GM21825 (cell line): ENCODE results near the gene C10orf71.

ENCODE experiments used
- ATAC-seq: cut with Tn5 transposase; IDR thresholded peaks from one replicate; pipeline ENCODE4 v1.9.1; 2021; ENCODE audit warnings: mild to moderate bottlenecking, moderate library complexity; ENCODE audit not compliant: unreplicated experiment

The C10orf71 gene

DNA sequence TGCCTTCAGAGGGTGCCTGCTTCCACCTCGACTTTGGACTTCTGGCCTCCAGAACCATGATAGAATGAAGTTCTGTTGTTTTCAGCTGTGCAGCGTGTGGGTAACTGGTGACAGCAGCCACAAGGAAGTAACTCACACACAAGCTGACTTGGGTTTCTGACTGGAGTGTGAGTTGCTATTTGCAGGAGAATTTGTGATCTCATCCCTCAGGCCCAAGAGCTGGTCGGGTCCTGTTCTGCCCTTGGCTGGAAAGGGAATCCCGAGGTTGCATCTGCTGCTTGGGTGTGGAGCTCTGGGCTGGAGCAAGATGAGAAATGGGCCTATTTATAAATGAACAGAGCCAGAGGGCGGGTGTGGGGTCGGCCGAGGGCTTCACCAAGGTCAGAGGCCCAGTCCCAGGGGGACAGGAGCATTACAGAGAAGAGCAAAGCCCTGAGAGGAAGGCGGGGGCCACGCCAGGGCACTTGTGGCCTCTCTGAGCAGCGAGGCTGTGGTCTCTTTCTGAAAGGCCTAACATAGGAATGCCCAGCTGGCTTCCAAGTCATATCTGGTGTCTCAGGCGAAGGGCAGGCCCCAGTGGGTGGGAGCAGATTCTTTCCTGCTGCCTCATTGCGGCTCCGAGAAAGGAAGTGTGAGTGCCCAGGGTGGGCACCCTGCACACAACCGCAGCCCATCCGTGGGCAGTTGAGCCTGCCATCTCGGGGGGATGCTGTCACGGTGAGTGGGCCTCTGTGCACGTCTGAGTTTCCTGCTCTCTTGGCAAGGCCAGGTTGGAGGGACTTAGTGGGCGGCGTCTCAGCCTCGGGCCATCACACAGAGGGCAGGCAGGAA lies 26.5 kb upstream of the C10orf71 start:
- ATAC-seq = no peak

DNA sequence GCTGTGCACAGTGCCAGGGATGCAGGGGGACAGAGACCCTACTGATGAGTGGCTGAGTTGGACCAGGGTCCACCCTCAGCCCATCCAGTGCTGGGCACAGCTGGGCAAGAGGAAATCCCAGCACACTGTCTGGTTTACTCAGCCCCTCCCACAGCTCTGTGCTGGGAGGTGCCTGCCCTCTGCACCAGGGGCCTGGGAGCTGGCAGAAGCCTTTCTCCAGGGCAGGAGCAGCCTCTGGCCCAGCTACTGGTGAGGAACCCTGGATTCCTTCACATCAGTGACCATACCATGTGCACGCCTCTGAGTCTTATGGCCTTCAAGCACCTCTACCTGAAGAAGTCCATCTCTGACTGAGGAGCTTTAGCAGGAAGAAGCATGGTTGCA lies 25.9 kb upstream of the C10orf71 start:
- ATAC-seq = no peak

DNA sequence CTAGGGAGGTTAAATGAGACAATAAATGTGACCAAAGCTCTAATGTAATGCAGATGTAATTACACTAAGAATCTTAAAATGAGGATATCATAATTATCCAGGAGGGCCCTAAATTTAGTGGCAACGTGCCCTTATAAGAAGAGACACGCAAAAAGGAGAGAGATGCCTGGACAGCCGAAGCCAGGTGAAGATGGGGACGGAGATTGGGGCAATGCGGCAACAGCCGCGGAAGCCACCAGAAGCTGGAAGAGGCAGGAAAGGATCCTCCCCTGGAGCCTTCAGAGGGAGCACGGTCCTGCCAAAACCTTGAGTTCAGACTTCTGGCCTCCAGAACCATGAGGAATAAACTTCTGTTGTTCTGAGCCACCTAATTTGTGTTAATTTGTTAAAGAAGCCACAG lies 25.3 kb upstream of the C10orf71 start:
- ATAC-seq = no peak

DNA sequence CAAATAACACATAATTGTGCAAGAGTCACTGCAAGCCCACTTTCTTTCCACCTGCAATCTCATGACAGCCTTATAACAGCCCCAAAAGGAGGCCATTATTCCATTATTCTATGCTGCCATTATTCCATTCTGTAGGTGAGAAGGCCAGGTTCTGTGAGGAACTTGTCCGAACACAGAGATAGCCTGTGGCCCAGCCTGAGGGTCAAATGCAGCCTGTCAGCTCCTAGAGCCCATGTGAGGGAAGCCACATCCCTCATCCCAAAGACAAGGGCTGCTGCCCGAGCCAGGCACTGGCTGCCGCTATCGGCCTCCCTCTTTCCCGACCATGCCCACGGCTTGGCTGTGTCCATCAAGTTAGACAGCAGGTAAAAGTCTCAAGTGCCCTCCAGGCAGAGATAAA lies 24.1 kb upstream of the C10orf71 start:
- ATAC-seq = no peak

DNA sequence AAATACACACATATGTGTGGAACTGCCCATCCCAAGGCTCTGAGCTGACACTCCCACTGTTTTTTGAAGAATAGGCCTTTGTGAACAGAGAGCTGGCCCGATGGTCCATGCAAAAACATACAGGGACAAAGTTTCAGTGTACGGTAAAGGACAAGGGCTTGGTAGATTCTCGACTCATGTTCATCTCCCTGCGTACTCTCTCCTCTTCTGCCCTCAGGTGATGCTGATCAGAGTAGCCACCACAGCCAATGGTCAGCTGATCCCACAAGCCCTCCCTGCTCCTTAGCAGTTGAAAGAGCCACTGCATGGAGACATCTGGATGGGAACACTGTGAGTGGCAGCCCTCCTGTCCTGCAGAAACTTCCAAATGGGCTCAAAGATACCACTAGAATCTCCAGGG lies 23.1 kb upstream of the C10orf71 start:
- no peak for ATAC-seq

DNA sequence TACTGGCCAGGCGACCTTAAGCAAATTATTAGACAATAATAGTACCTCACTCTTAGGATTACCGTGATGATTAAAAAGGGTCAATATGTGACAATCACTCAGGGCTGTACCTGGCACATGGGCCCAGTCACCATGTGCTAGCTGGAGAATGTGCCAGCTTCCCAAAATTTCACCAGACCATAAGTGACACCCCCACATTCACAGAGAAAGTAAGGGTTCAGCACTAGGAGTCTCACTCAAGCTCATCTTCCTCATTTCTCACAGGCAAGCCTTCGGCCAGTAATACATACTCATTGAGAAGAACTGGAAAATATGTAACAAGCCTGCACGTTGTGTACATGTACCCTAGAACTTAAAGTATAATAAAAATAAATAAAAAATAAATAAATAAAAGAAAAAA lies 22.4 kb upstream of the C10orf71 start:
- ATAC-seq = no peak

DNA sequence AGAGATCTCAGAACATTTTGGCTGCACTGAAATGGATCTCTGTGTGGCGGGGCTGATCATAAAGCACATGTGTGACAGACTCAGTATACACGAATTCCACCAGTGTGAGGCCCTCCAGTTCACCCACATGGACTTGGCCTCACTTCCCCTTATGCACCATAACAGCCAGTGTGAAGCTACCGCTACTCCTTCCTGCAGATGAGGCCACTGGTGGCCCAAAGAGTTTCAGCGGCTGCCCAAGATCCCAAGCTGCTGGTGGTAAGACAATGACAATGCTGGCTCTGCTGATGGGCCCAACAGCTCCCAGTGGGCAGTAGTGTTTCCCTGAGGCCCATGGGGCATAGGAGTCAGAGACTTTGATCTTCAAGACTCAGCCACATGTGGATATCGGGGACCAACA lies 21.0 kb upstream of the C10orf71 start:
- ATAC-seq = no peak

DNA sequence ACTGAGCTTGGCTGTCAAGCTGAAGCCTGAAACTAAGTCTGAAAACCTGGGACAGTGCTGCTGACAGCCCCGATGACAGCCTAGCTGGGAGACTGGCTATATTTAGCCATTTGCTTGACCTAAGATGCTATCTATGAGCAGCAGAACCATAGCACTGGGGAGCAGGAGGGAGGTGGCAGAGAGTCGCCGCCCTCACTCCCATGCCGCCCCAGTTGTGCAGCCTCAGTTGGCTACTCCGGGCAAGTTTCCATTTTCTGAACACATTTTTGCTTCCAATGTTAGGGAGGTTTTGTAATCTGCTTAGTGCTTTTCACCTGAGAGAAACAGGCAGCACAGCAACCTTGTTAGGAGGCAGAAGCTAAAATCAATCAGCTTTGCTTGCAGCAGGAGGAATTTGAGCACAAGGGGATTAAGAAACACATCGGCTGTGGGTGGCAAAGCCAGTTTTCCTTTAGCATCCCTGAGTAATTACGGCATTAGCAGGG lies 20.4 kb upstream of the C10orf71 start:
- no peak for ATAC-seq

DNA sequence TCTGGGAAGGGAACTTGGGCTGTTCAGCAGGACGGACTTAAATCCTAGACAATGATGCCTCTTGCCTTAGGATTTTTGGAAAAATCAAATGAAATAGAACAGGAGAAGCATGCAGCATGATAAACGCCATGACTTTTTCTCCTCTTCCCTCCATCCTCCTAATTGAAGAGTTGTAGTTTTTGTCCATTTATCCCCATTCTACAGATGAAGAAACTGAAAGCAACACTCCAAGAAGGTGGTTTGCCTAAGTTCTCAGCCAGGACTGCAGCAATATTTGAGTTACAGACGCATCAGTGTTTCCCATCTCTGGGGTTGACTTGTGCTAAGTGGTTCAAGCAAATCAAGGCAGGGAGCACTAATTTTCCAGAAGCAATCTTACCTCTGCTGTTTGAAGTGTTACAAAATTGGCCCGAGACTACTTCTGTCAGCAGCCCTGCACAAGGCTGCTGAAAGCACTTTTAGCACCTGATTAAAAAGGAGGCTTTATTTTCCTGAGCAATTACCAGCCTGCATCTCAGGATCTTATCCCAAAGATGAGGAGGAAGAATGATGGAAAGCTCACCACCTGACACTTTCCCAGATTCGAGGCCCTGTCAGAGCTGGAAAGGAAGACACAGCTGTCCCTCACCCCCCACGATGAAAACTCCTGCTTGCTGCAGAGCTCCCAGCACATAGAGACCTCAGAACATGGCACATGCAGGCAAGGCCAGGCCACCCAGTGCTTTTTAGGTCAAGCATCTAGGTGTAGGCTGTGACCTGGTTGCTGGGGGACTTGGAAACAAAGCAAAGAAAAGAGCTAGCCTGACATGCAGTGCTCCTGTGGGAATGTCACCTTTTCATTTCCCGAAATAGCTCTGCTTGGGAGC lies 19.7 kb upstream of the C10orf71 start:
- no peak for ATAC-seq

DNA sequence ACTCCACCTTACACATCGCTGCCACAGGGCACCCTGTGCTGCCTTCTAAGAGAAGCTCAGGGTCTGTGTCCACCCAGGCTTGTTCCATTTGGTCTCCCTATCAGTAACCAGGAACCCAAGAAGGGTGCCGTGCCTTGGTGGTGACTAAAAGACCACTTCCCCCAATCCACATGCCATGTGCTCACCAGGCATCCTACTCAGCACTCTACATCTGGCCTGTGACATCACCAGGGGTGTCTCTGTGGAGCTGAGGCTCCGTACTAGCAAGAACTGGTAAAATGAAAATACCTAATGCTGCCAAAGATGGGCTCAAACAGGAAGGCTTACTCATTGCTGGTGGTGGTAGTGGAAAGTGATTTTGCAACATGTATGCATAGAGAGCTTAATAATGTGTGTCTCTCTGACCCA lies 19.0 kb upstream of the C10orf71 start:
- ATAC-seq = no peak

DNA sequence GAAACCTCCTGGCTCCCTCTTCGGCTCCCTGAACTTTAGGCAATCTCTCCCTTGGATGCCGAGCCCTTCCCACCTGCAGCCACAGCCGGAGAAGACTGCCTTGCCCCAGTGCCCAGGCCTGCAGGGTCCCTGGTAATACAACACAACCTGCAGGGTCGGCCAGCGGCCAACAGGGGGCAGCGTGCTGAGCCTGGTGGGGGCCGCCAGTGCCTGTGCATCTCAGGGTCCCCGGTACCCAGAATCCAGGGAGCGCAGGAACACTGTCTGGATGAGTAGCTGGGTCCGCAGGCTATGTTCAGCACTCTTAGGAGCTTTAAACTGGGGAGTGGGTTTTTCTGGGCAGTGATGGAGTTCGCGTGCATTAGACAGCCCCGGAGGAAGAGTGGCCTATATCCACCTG lies 17.5 kb upstream of the C10orf71 start:
- no peak for ATAC-seq

DNA sequence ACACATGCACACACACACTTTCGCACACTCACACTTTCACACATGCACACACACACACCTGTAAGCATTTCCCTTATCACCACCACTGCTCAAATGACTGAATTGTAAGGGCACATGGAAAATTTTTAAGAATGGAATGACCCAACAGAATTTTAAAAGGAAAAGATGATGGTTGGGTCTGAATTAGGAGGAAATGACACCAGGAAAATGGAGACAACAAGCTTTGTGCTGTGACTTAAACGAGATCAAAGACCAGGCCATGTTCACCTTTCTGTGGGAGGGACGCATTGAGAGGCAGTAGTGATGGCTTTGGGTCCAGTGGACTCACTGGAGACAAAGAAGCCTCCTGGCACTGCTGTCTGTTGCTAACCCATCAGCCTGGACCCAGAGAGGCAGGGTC lies 16.7 kb upstream of the C10orf71 start:
- ATAC-seq = no peak

DNA sequence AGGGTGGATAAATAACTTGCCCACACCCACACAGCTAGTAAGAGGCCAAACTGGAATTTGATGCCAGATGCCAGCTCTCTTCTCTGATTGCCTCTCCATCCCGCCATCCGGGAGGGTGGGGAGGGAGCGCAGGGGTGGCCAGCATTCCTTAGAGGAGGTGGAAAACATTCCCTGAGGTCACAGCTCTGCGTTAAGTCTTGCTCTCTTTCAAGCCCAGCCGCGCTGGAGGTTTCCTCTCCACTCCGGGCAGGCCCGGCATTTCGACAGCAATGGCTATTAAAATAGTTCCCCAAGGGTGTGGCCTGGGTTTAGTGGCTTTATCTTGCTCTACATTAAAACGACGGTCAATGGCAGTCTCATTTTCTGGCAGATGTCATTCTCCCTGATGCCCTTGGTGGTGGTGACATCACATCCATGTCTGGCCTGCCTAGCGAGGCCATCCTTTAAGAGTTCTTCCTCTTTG lies 16.1 kb upstream of the C10orf71 start:
- no peak for ATAC-seq

DNA sequence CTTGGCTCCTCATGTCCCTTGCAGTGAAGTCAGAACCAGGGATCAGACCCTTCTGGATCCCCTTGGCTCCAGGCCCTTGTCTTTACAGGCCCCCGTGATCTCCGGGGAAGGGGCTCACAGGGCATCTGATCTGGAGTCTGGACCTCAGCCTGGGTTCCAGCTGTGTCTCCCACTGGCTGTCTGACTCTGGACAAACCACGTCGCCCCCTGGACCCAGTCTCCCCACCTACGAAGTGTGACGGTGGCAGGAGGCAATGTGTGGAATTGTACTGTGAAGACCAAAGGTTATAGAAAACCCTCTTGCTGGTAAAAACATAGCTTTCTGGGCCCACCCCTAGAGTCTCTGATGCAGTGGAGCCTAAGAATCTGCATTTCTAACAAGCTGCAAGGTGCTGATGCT lies 15.5 kb upstream of the C10orf71 start:
- no peak for ATAC-seq

DNA sequence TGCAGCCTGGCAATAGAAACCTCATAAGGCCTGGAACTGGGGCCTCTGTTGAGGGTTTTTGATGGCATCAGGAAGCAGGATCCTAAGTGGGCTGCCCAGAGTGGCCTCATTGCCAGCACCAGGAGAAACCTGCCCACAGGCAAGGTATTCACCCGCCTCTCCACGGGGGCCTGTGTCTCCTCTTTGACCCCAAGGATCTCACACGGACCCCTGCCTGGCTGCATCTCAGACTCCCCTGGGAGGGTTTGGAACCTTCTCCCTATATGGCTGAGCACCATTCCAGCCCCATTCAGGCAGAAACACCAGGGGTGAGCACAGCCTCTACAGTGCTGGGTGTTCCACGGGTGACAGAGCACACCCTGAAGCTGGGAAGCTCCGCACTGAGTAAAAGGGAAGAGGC lies 14.6 kb upstream of the C10orf71 start:
- ATAC-seq = no peak

DNA sequence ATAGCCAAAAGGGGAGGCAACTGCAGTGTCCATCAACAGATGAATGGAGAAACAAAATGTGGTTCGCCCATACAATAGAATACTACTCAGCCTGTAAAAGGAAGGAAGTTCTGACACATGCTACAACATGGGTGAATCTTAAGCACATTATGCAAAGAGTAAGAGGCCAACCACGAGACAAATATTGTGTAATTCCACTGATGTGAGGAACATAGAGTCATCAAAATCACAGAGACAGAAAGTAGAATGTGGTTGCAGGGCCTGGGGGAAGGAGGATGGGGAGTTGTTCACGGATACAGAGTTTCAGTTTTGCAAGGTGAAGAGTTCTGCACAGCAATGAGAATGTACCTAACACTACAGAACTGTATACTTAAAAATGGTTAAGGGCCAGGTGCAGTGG lies 13.7 kb upstream of the C10orf71 start:
- ATAC-seq = no peak

DNA sequence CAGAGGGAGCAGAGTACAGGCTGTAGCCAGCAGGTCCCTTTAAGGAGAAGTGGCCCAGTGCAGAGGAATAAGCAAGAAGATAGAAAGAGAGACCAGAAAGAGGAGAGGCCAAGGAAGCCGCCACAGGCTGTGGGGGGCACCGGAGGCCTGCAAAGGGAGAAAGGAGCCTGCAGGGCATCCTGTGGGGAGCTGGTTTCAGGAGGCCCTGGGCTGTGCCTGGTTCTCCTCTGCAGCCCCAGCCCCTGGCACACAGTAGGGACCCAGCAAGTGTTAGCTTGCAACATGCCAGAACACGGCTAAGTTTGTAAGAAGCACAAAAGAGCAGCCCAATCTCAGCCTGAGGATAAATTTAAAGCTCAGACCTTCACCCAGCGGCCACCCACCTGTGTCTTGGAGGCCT lies 12.3 kb upstream of the C10orf71 start:
- ATAC-seq = no peak

DNA sequence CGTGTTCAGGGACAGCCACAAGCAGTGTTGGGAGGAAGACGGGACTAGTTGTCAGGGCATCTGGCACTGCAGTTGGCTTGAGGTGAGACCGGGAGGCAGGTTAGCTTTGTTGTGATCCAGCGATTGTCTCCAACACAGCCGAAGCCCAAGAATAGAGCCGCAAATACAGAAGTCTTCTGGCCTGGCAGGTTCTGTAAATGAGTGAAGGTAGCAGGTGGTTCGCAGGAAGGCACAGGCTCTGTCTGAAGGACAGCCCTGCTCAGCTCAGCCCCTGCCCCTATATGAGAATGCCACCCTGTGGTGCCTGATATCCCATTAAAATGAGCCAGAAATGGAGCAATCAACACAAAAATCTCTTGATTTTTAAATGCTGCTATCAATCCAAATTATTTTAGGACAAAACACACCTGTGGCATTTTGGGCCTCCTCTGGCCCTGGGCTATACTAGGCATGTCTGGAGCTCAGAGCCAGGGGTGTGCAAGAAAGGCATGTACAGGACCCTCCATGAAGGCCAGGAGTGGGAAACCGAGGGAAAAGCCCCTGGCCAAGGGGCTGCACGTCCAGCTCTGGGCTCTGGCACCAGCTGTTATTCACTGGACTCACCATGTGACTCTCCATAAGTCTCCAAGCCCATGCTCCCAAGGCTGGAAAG lies 11.2 kb upstream of the C10orf71 start:
- no peak for ATAC-seq

DNA sequence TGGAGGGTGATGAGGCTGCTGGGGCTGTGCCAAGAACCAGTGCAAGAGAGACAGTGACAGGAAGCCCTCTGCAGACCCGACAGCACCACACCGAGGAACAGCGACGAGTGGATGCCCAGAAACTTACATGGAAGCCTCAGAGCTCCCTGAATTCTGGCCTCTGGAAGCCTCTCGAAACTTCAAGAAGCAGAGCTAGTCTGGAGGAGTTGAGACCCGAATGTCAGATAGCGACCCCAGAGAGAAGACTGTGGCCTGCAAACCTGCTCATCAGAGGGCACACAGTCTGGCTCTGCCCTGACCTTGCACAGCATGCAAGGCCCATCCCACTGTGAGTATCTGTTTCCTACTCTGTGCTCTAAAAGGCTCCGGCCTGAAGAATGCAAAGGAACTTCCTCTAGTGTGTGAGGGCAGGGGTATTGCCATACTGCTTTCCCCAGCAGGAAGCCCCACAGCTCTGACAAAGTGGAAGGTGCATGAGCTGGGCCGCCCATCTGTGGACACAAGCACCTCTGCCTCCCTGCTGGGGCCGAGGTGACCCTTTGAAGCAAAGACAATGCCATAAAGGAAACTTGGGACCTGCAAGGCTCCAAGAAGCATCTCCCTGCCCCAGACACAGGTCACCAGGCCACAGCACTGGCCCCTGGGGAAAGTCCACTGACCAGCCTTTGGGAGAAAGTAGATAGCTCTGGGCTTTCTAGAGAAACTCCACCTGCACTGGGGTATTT lies 10.5 kb upstream of the C10orf71 start:
- no peak for ATAC-seq

DNA sequence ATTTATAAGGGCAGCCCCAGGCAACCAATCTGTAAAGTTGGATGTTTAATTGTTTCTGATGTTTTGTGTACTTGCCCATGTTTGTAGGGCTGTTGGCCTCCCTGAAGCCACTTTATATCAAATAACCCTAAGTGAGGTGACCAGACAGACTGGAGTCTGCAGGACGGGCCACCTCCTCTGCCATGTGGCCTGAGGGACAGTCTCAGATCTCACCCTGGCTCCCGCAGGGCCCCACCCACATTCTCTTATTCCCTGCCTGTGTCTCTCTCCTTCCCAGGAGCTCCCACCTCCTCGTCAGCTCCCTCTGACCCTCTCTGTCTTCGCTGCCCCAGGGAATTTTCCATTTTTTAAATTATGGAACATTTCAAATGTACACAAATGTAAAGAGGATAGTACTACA lies 9.5 kb upstream of the C10orf71 start:
- no peak for ATAC-seq

DNA sequence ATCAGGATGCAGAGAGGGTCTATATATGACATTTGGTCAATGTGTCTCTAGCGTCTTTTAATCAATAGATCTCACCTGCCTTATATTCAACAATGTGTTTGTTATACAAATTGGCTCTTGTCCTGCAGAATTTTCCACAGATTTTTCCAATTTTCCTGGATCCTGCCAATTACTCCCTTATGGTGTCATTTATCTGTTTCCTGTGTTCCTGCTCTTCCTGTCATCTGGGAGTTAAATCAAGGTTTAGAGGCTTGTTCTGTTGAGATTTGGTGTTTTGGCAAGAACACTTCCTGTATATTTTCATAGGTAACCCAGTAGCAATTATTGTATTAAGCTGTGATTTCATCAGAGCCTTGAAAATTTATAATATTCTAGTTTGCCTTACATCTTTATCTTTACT lies 8.8 kb upstream of the C10orf71 start:
- no peak for ATAC-seq
